OCI-LY1 (cell line): ENCODE measurements around the gene CCDC47.

Source experiments
- H2AFZ ChIP-seq: fragments of 200-600 bp; sonication (generic), shearing (Covaris generic); 2 replicates; pipeline ENCODE4 v1.6.0; 2014; ENCODE audit warnings: antibody characterized with exemption, mild to moderate bottlenecking, low read length
- H3F3A ChIP-seq: fragments of 200-600 bp; sonication (generic), shearing (Covaris generic); 2 replicates; pipeline ENCODE4 v1.6.0; 2014; ENCODE audit warnings: mild to moderate bottlenecking, antibody characterized with exemption, low read length, moderate library complexity; ENCODE audit not compliant: insufficient read depth
- H3K27ac ChIP-seq: fragments of 200-600 bp; sonication (generic); 2 replicates; pipeline ENCODE4 v1.5.1; 2014; ENCODE audit warnings: low read length, mixed run types, mild to moderate bottlenecking, low read depth; ENCODE audit not compliant: poor library complexity, severe bottlenecking
- H3K27me3 ChIP-seq: fragments of 200-600 bp; sonication (generic); 2 replicates; pipeline ENCODE4 v1.6.0; 2014; ENCODE audit warnings: antibody characterized with exemption, mild to moderate bottlenecking, low read length, moderate library complexity; ENCODE audit not compliant: insufficient read depth
- H3K36me3 ChIP-seq: fragments of 200-600 bp; sonication (generic); 2 replicates; pipeline ENCODE4 v1.6.1; 2014; ENCODE audit warnings: mild to moderate bottlenecking, antibody characterized with exemption, low read length, moderate library complexity, mixed read lengths; ENCODE audit not compliant: insufficient read depth
- H3K4me1 ChIP-seq: fragments of 200-600 bp; sonication (generic); 2 replicates; pipeline ENCODE4 v1.5.1; 2014; ENCODE audit warnings: mild to moderate bottlenecking, low read length, moderate library complexity; ENCODE audit not compliant: insufficient read depth, severe bottlenecking
- H3K4me2 ChIP-seq: fragments of 200-600 bp; sonication (generic), shearing (Covaris generic); 2 replicates; pipeline ENCODE4 v1.6.1; 2014; ENCODE audit warnings: low read length
- H3K4me3 ChIP-seq: fragments of 200-600 bp; sonication (generic); 2 replicates; pipeline ENCODE4 v1.5.1; 2014; ENCODE audit warnings: low read length, low read depth, mild to moderate bottlenecking, mixed read lengths; ENCODE audit not compliant: poor library complexity, severe bottlenecking
- H3K79me2 ChIP-seq: fragments of 200-600 bp; shearing (Covaris generic); 2 replicates; pipeline ENCODE4 v1.6.1; 2016; ENCODE audit warnings: mixed run types, low read length, mixed read lengths; ENCODE audit not compliant: insufficient read depth
- H3K9ac ChIP-seq: fragments of 200-600 bp; sonication (generic), shearing (Covaris generic); 2 replicates; pipeline ENCODE4 v1.6.1; 2014; ENCODE audit warnings: mild to moderate bottlenecking, low read length, mixed read lengths
- H3K9me2 ChIP-seq: fragments of 200-600 bp; sonication (generic), shearing (Covaris generic); 2 replicates; pipeline ENCODE4 v1.6.1; 2014; ENCODE audit warnings: low read depth, mild to moderate bottlenecking, low read length, mixed read lengths
- H3K9me3 ChIP-seq: fragments of 200-600 bp; shearing (Covaris generic); 2 replicates; pipeline ENCODE4 v1.6.1; 2014; ENCODE audit warnings: low read length, mixed read lengths
- H4K20me1 ChIP-seq: fragments of 200-600 bp; sonication (generic), shearing (Covaris generic); 2 replicates; pipeline ENCODE4 v1.6.0; 2016; ENCODE audit warnings: mild to moderate bottlenecking, low read length; ENCODE audit not compliant: insufficient read depth
- CTCF ChIP-seq: fragments of 200-600 bp; sonication (generic), shearing (Covaris generic); IDR thresholded peaks from 2 replicates; pipeline ENCODE4 v1.5.1; 2017; ENCODE audit warnings: mild to moderate bottlenecking, antibody characterized with exemption, low read length, moderate library complexity, mixed read lengths
- EZH2 ChIP-seq: fragments of 200-600 bp; sonication (generic), shearing (Covaris generic); IDR thresholded peaks from 2 replicates; pipeline ENCODE4 v1.8.0; 2017; ENCODE audit warnings: borderline replicate concordance, mixed run types, mild to moderate bottlenecking, antibody characterized with exemption, low read length, moderate library complexity, mixed read lengths

CCDC47 gene

GRCh38 chr17:63817736-63818385 lies 44.5 kb upstream of the CCDC47 start:
- Histone ChIP-seq H2AFZ (no peak overlapping the region), H3K9ac (no peak overlapping the region), H3K27me3 (no peaks in the 10 kb centered on the region), H3K9me2 (no peaks in the 10 kb centered on the region), H3K27ac (no peak overlapping the region), H3K79me2 (no peaks in the 10 kb centered on the region), H3F3A (no peaks in the 10 kb centered on the region; the same call in 1 of the 2 replicates), H3K4me2 (no peak overlapping the region), H3K36me3 (peaks cover 100% of the 10 kb centered on the region), H4K20me1 (no peaks in the 10 kb centered on the region), H3K4me1 (peaks cover 5% of the 10 kb centered on the region), H3K4me3 (no peak overlapping the region), H3K9me3 (no peaks in the 10 kb centered on the region)
- TF ChIP-seq EZH2 (no peak), CTCF (no peak)

GRCh38 chr17:63816669-63817068 lies 43.3 kb upstream of the CCDC47 start:
- Histone ChIP-seq H3K27ac (no peak overlapping the region), H3K79me2 (no peaks in the 10 kb centered on the region), H3F3A (no peaks in the 10 kb centered on the region; the same call in 1 of the 2 replicates)

GRCh38 chr17:63816123-63816522 lies 42.7 kb upstream of the CCDC47 start:
- Histone ChIP-seq H3K9me3 (no peaks in the 10 kb centered on the region), H3K27ac (no peak overlapping the region), H3K9me2 (no peaks in the 10 kb centered on the region), H3K79me2 (no peaks in the 10 kb centered on the region), H2AFZ (no peak overlapping the region), H3K4me1 (no peaks in the 10 kb centered on the region), H3K4me2 (no peak overlapping the region), H4K20me1 (no peaks in the 10 kb centered on the region), H3F3A (no peaks in the 10 kb centered on the region; the same call in 1 of the 2 replicates), H3K9ac (no peak overlapping the region), H3K36me3 (peaks cover 100% of the 10 kb centered on the region), H3K4me3 (no peak overlapping the region), H3K27me3 (no peaks in the 10 kb centered on the region)
- TF ChIP-seq EZH2 (no peak), CTCF (no peak)

More at GRCh38 chr17:63816669-63817068, 43.3 kb upstream of the CCDC47 start:
- H2AFZ ChIP-seq, result no peak overlapping the region
- H3K9me2 ChIP-seq, result no peaks in the 10 kb centered on the region
- H3K4me2 ChIP-seq, result no peak overlapping the region
- H4K20me1 ChIP-seq, result no peaks in the 10 kb centered on the region
- no peak overlapping the region for H3K9ac ChIP-seq
- H3K4me3 ChIP-seq, result no peak overlapping the region
- TF ChIP-seq CTCF (no peak), EZH2 (no peak)
- no peaks in the 10 kb centered on the region for H3K9me3 ChIP-seq
- no peaks in the 10 kb centered on the region for H3K27me3 ChIP-seq
- H3K36me3 ChIP-seq, result peaks cover 100% of the 10 kb centered on the region
- no peaks in the 10 kb centered on the region for H3K4me1 ChIP-seq
